ENCODE data around the gene FNDC1. TPM values are rescaled to one million over a fixed set of nuclear protein-coding genes. Genes with fewer than 3 reads are reported as not detected.

Gene FNDC1
- total and polyA plus RNA-seq, 2 donors (not counting 1 experiment from before 2014, with no cell fraction given) = under 0.01 to 0.03 TPM

DNA sequence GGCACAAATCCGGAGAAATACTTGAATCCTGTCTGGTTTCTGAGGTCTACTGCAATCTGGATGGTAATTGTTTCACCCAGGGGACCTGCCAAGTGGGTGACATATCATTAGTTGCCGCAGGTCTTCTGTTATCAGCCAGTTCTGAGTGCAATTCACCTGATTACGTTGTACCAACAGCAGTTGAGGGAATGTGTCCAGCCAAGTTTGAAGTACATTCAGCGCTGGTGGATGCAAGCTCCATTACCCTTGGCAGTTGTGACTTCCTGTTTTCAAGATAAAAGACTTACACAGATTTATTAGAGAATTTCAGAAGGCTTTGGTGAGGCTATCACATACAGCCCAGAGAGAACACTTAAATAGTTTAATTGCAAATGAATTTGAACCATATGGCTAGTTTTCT is 42.8 kb downstream of the FNDC1 start:
- no peak overlapping the region for H3K4me3 ChIP-seq (replicated peaks in 1 of 4; ENCODE audit: control extremely low read depth in 1 of 4, insufficient read depth in 1 of 4, low read depth in 3 of 4, low read length in 4 of 4)
- no peaks in the 10 kb centered on the region for H3K79me2 ChIP-seq (ENCODE audit: control insufficient read depth, insufficient read depth, low read length)
- H3K9me3 ChIP-seq (ENCODE audit: control insufficient read depth, insufficient read depth, low read depth, low read length) = no peaks in the 10 kb centered on the region
- H3K4me2 ChIP-seq (ENCODE audit: extremely low read depth, insufficient read depth, low read length) = no peak overlapping the region
- H2AFZ ChIP-seq (ENCODE audit: low read length) = no peak overlapping the region
- no peak overlapping the region for H3K27ac ChIP-seq (ENCODE audit: insufficient read depth, low read length)
- H4K20me1 ChIP-seq (ENCODE audit: control insufficient read depth, extremely low read depth, insufficient read depth, low read length) = no peaks in the 10 kb centered on the region
- peak; percentile 3 to 84 for DNase-seq (ENCODE audit: low read depth in 2 of 2)
- no peak overlapping the region for H3K9ac ChIP-seq (ENCODE audit: insufficient read depth, low read length)
- H3K27me3 ChIP-seq (ENCODE audit: control insufficient read depth, insufficient read depth, low read length) = no peaks in the 10 kb centered on the region
- no peaks in the 10 kb centered on the region for H3K4me1 ChIP-seq (ENCODE audit: control insufficient read depth, extremely low read depth, insufficient read depth, low read length)
- H3K36me3 ChIP-seq (ENCODE audit: control insufficient read depth, insufficient read depth, low read length) = no peaks in the 10 kb centered on the region
- TF ChIP-seq EZH2 (IDR thresholded peaks at IDR 0.05; ENCODE audit: low read length, missing control alignments) = no peak
- TF ChIP-seq, protein P1, sequence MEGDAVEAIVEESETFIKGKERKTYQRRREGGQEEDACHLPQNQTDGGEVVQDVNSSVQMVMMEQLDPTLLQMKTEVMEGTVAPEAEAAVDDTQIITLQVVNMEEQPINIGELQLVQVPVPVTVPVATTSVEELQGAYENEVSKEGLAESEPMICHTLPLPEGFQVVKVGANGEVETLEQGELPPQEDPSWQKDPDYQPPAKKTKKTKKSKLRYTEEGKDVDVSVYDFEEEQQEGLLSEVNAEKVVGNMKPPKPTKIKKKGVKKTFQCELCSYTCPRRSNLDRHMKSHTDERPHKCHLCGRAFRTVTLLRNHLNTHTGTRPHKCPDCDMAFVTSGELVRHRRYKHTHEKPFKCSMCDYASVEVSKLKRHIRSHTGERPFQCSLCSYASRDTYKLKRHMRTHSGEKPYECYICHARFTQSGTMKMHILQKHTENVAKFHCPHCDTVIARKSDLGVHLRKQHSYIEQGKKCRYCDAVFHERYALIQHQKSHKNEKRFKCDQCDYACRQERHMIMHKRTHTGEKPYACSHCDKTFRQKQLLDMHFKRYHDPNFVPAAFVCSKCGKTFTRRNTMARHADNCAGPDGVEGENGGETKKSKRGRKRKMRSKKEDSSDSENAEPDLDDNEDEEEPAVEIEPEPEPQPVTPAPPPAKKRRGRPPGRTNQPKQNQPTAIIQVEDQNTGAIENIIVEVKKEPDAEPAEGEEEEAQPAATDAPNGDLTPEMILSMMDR (conservative IDR thresholded peaks at IDR 0.05 in 1 of 2, IDR thresholded peaks at IDR 0.05 in 1 of 2; ENCODE audit: low read depth in 1 of 2, low read length in 2 of 2) = no peak

DNA sequence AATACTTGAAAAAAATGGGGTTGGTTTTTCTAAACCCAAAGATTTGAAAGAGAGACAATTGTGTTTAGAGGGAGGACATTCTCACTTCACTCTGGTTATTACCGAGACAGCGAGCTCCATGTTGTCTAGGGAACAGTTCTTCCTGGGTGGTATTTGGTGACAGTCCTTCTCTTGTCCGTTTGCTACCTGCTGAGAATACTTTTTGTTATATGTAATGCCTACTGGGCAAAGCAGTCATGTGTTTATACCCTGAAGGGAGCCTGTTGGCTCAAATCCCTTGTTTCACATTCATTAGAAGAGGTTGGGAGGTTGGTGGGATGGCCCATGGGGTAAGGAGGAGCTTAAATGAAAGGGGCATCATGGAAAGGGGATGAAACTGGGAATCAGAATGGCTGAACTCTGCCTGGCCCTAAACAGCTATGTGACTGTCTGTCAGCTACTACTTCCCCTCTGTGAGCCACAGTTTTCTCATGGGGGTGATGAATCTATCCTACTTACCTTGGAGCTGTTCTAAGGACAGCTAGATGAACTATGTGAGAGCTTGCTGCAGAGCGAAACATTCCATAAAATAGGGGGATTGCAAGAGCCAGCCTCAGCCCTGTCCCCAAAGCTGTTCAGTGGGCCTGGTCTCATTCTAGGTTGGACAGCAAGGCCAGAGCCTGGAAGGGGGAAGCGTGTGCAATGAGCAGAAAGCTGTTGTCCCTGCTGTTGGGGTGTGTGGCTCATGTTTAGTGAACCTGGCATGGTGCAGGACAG is 43.5 kb downstream of the FNDC1 start:
- Histone ChIP-seq H2AFZ (ENCODE audit: low read length) (no peak overlapping the region), H3K4me3 (replicated peaks in 1 of 4; ENCODE audit: control extremely low read depth in 1 of 4, insufficient read depth in 1 of 4, low read depth in 3 of 4, low read length in 4 of 4) (no peak overlapping the region), H4K20me1 (ENCODE audit: control insufficient read depth, extremely low read depth, insufficient read depth, low read length) (no peaks in the 10 kb centered on the region), H3K9ac (ENCODE audit: insufficient read depth, low read length) (no peak overlapping the region), H3K4me1 (ENCODE audit: control insufficient read depth, extremely low read depth, insufficient read depth, low read length) (no peaks in the 10 kb centered on the region), H3K27me3 (ENCODE audit: control insufficient read depth, insufficient read depth, low read length) (no peaks in the 10 kb centered on the region), H3K9me3 (ENCODE audit: control insufficient read depth, insufficient read depth, low read depth, low read length) (no peaks in the 10 kb centered on the region), H3K36me3 (ENCODE audit: control insufficient read depth, insufficient read depth, low read length) (no peaks in the 10 kb centered on the region), H3K79me2 (ENCODE audit: control insufficient read depth, insufficient read depth, low read length) (no peaks in the 10 kb centered on the region), H3K27ac (ENCODE audit: insufficient read depth, low read length) (no peak overlapping the region), H3K4me2 (ENCODE audit: extremely low read depth, insufficient read depth, low read length) (no peak overlapping the region)
- DNase-seq (ENCODE audit: low read depth in 2 of 2) = peak in 1 of 2 donors; percentile 14
- TF ChIP-seq, protein P1 (conservative IDR thresholded peaks at IDR 0.05 in 1 of 2, IDR thresholded peaks at IDR 0.05 in 1 of 2; ENCODE audit: low read depth in 1 of 2, low read length in 2 of 2) = no peak
- TF ChIP-seq EZH2 (IDR thresholded peaks at IDR 0.05; ENCODE audit: low read length, missing control alignments) = no peak

DNA sequence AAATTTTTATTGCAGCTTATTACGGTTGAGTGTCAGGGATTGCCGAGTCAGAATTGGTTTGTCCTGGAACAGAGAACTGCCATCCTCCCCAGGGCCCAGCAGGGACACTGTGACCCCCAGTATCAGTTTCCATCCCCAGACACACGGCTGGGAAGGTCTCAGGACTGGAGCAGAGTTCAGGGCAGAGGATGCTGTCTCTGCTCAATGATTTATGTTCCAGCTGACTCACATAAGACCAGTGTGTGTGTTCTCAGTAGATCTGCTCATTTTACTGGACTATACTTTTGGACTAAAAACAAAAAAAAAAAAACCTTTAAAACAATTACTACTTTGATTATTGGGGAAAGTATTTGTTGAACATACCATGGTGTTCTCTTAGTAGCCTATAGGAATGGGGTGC is 44.2 kb downstream of the FNDC1 start:
- DNase-seq (ENCODE audit: low read depth in 2 of 2) = peak; percentile 6 to 70
- H2AFZ ChIP-seq (ENCODE audit: low read length) = no peak overlapping the region

More for the DNA sequence above, 44.2 kb downstream of the FNDC1 start:
- no peaks in the 10 kb centered on the region for H4K20me1 ChIP-seq (ENCODE audit: control insufficient read depth, extremely low read depth, insufficient read depth, low read length)
- no peaks in the 10 kb centered on the region for H3K9me3 ChIP-seq (ENCODE audit: control insufficient read depth, insufficient read depth, low read depth, low read length)
- TF ChIP-seq, protein P1 (conservative IDR thresholded peaks at IDR 0.05 in 1 of 2, IDR thresholded peaks at IDR 0.05 in 1 of 2; ENCODE audit: low read depth in 1 of 2, low read length in 2 of 2) = no peak
- TF ChIP-seq EZH2 (IDR thresholded peaks at IDR 0.05; ENCODE audit: low read length, missing control alignments) = no peak
- no peak overlapping the region for H3K27ac ChIP-seq (ENCODE audit: insufficient read depth, low read length)
- H3K36me3 ChIP-seq (ENCODE audit: control insufficient read depth, insufficient read depth, low read length) = no peaks in the 10 kb centered on the region
- no peak overlapping the region for H3K9ac ChIP-seq (ENCODE audit: insufficient read depth, low read length)
- H3K79me2 ChIP-seq (ENCODE audit: control insufficient read depth, insufficient read depth, low read length) = no peaks in the 10 kb centered on the region
- no peaks in the 10 kb centered on the region for H3K4me1 ChIP-seq (ENCODE audit: control insufficient read depth, extremely low read depth, insufficient read depth, low read length)
- no peak overlapping the region for H3K4me2 ChIP-seq (ENCODE audit: extremely low read depth, insufficient read depth, low read length)
- no peaks in the 10 kb centered on the region for H3K27me3 ChIP-seq (ENCODE audit: control insufficient read depth, insufficient read depth, low read length)
- no peak overlapping the region for H3K4me3 ChIP-seq (replicated peaks in 1 of 4; ENCODE audit: control extremely low read depth in 1 of 4, insufficient read depth in 1 of 4, low read depth in 3 of 4, low read length in 4 of 4)
